ENCODE measurements around the gene MOCOS. TPM values are rescaled to one million over a fixed set of nuclear protein-coding genes. Genes with fewer than 3 reads are reported as not detected.
"Not testable (repeated sequence)": the region's sequence is repeated elsewhere in the genome, so short reads cannot be mapped to it uniquely, and the experiment has no call there.

MOCOS gene
- total RNA-seq, 4 donors from 2014 or later: 0.46 to 2.8 (median 0.73) TPM

- no peaks in the 10 kb centered on the region for H3K27me3 ChIP-seq
- ATAC-seq (no peak), DNase-seq (no peak)
- no peak for TF ChIP-seq CTCF (IDR thresholded peaks at IDR 0.05 in 4 of 5, conservative IDR thresholded peaks at IDR 0.05 in 1 of 5)
- TF ChIP-seq POLR2A (IDR thresholded peaks at IDR 0.05): no peak
- no peak overlapping the region for H3K27ac ChIP-seq
- no peaks in the 10 kb centered on the region for H3K4me1 ChIP-seq
- H3K4me3 ChIP-seq: no peak overlapping the region
- H3K9me3 ChIP-seq: peaks cover 0 to 3% (median 0%) of the 10 kb centered on the region in 3 donors
- intact Hi-C loops (cut with DNase I; ENCODE audit: low total_unique reads) (no loop called here), in situ Hi-C loops (cut with MboI; ENCODE audit: low sequenced_read_pairs in 4 of 4) (no loop called here)
- no peaks in the 10 kb centered on the region for H3K36me3 ChIP-seq
Observed at GRCh38 chr18:36203360-36203895, 16.1 kb downstream of the MOCOS start.

GRCh38 chr18:36205166-36205565, 17.9 kb downstream of the MOCOS start:
- no peaks in the 10 kb centered on the region for H3K36me3 ChIP-seq
- ATAC-seq (no peak), DNase-seq (no peak)
- H3K27ac ChIP-seq: no peak overlapping the region
- in situ Hi-C loops (cut with MboI; ENCODE audit: low sequenced_read_pairs in 4 of 4): no loop called here
- intact Hi-C loops (cut with DNase I; ENCODE audit: low total_unique reads): no loop called here
- H3K9me3 ChIP-seq: peaks cover 0 to 4% (median 0%) of the 10 kb centered on the region in 3 donors
- no peaks in the 10 kb centered on the region for H3K4me1 ChIP-seq
- no peak for TF ChIP-seq POLR2A (IDR thresholded peaks at IDR 0.05)
- TF ChIP-seq CTCF (IDR thresholded peaks at IDR 0.05 in 4 of 5, conservative IDR thresholded peaks at IDR 0.05 in 1 of 5): no peak
- H3K27me3 ChIP-seq: no peaks in the 10 kb centered on the region
- no peak overlapping the region for H3K4me3 ChIP-seq

GRCh38 chr18:36207303-36207702, 20.0 kb downstream of the MOCOS start:
- Histone ChIP-seq H3K36me3 (no peaks in the 10 kb centered on the region), H3K27me3 (no peaks in the 10 kb centered on the region), H3K4me1 (no peaks in the 10 kb centered on the region), H3K27ac (no peak overlapping the region), H3K4me3 (no peak overlapping the region), H3K9me3 (peaks cover 0 to 4% (median 0%) of the 10 kb centered on the region in 3 donors)
- in situ Hi-C loops (cut with MboI; ENCODE audit: low sequenced_read_pairs in 4 of 4): no loop called here
- no peak for DNase-seq
- TF ChIP-seq CTCF (IDR thresholded peaks at IDR 0.05 in 4 of 5, conservative IDR thresholded peaks at IDR 0.05 in 1 of 5) (no peak), POLR2A (IDR thresholded peaks at IDR 0.05) (no peak)
- ATAC-seq: no peak
- intact Hi-C loops (cut with DNase I; ENCODE audit: low total_unique reads): no loop called here

GRCh38 chr18:36207969-36208368, 20.7 kb downstream of the MOCOS start:
- H3K27me3 ChIP-seq; ATAC-seq; DNase-seq; H3K9me3 ChIP-seq; H3K36me3 ChIP-seq; H3K27ac ChIP-seq; in situ Hi-C loops (cut with MboI; ENCODE audit: low sequenced_read_pairs in 4 of 4); intact Hi-C loops (cut with DNase I; ENCODE audit: low total_unique reads); H3K4me1 ChIP-seq; H3K4me3 ChIP-seq: not testable (repeated sequence)

- Histone ChIP-seq H3K36me3 (no peaks in the 10 kb centered on the region), H3K4me3 (no peak overlapping the region), H3K27ac (no peak overlapping the region), H3K27me3 (no peaks in the 10 kb centered on the region), H3K4me1 (no peaks in the 10 kb centered on the region), H3K9me3 (peaks cover 0 to 4% (median 0%) of the 10 kb centered on the region in 3 donors)
- intact Hi-C loops (cut with DNase I; ENCODE audit: low total_unique reads): no loop called here
- in situ Hi-C loops (cut with MboI; ENCODE audit: low sequenced_read_pairs in 4 of 4): no loop called here
- TF ChIP-seq POLR2A (IDR thresholded peaks at IDR 0.05): no peak
- TF ChIP-seq CTCF (IDR thresholded peaks at IDR 0.05 in 4 of 5, conservative IDR thresholded peaks at IDR 0.05 in 1 of 5): no peak
- no peak for ATAC-seq
- no peak for DNase-seq
Observed at GRCh38 chr18:36211612-36212065, 24.3 kb downstream of the MOCOS start.
